GM12873 (cell line): Measurements from ENCODE around the gene LEP.

Experiments used
- TF ChIP-seq, protein P1 (sequence below): IDR thresholded peaks from 2 replicates; pipeline ENCODE4 v1.5.1; 2012; ENCODE audit warnings: low read depth, mild to moderate bottlenecking, moderate library complexity, low read length, control low read depth; ENCODE audit not compliant: insufficient read depth; ENCODE audit errors: missing control alignments

The LEP gene

DNA sequence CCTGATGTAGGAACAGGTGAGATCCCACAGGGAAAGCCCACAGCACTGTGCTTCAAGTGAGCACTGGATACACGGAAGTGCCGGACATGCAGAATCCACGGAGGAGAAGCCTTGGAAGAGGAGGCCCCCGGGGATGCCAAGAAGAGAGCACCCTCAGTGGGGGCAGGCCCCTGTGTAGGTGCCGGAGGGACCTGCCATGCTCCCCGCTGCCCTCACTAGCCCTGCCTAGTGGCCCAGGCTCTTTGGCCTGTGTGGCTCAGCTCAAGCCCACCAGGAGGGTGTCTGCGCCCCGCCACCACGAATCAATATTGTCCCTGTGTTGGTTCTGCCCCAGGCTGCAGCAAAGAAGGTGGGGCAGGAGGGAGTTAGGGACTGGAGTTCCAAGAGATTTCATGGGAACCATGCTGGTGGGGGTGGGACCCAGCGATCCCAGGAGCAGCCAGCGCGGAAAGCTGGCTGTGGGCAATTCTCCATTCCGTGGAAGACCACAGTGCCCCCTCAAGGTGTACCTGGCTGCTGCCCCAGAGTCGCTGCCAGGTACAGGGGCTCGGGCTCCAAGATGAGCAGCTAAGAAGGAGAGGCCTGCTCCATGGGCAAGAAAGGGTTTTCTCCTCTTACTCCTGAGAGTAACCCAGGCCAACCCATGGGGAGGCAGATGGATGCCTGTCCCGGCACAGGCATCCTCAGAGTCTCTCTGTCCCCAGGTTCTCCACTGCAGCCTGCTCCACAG is 34.9 kb upstream of the LEP start:
- TF ChIP-seq, protein P1, sequence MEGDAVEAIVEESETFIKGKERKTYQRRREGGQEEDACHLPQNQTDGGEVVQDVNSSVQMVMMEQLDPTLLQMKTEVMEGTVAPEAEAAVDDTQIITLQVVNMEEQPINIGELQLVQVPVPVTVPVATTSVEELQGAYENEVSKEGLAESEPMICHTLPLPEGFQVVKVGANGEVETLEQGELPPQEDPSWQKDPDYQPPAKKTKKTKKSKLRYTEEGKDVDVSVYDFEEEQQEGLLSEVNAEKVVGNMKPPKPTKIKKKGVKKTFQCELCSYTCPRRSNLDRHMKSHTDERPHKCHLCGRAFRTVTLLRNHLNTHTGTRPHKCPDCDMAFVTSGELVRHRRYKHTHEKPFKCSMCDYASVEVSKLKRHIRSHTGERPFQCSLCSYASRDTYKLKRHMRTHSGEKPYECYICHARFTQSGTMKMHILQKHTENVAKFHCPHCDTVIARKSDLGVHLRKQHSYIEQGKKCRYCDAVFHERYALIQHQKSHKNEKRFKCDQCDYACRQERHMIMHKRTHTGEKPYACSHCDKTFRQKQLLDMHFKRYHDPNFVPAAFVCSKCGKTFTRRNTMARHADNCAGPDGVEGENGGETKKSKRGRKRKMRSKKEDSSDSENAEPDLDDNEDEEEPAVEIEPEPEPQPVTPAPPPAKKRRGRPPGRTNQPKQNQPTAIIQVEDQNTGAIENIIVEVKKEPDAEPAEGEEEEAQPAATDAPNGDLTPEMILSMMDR, result no peak

DNA sequence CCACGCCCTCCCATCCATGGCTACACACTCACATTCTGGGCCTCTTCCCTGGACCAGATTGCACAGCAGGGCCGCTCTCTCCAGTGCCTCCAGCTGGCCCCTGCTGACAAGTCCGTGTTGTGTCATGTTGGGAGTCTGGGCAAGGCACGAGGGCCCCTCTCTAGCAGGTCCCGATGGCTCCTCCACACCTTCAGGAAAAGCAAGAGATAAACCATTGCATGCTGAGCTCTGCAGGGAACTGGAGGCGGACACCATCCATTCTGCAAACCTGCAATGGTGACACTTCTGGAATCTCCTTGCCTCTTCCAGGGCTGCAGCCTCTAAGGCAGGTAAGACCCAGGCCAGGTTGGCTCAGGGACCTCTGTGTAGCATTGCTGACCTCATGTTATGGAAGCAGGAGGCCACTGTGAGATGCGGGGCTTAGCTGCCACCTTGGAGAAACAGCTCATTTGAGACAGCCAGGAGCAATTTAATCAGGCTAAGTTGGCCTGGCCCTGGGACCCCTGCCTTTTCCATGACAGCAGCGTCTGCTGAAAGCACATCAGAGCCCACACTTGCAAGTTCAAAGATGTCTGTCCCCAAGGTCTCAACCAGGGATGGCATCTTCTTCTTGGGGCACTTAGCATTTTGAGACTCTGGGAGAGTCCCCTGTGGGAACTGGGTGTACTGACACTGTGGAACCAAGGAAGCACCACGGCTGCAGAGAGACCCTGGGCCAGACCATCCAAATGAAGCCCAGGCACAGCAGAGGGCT is 34.2 kb upstream of the LEP start:
- TF ChIP-seq, protein P1, result no peak

DNA sequence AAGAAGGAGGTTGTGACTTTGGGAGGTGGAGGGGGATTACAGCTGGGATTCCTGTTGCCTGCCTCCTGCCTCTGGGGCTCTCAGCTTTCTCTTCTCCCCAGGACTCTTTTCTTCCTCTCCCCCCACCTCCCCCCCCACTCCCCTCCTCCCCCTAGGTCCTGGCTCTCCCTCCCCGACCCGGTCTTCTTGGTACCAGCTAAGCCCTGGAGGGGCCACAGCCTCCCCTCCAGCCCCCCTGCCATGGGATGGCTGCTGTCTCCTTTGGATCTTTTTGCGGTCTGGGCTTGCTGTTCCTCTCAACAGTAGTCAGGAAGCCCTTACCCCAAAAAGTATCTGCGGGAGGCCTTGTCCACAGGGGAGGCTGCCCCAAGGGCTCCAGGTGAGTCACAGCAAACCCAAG is 33.5 kb upstream of the LEP start:
- TF ChIP-seq, protein P1, result no peak

DNA sequence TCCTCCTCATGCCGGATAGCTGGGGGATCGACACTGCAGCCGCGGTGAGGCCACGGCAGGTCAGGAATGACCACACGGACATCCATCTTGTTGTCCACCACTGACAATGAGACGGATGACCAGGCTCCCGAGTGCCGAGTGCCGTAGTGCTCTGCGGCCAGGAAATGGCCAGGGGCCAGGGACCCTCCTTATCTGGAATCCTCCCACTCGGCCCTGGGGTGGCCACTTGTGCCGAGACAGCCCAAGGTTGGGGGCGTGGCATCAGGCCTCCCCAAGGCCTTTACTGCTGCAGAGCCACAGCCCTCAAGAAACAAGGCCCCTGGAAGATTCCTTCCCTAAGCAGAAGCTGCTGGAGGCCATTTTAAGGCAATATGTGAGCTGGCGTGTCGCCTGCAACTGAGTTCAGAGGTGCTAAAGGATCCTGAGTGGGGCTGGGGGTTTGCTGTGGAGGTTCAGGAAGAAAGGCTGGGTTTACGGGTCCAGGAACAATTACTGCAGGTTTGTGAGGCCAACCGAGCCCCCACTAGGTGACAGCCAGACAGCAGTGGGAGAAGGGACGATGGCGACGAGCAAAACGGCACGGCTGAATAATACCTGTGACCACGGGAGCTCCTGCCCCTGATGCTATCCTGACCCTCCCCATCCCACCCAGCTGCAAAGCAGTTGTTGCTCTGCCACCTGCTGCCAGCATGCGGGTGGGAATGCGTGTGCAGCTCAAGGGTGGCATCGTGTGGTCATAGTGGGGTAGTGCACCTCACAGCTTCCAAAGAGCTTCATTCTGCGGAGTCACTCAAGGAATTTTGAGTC is 31.6 kb upstream of the LEP start:
- TF ChIP-seq, protein P1, result peak; percentile 99

DNA sequence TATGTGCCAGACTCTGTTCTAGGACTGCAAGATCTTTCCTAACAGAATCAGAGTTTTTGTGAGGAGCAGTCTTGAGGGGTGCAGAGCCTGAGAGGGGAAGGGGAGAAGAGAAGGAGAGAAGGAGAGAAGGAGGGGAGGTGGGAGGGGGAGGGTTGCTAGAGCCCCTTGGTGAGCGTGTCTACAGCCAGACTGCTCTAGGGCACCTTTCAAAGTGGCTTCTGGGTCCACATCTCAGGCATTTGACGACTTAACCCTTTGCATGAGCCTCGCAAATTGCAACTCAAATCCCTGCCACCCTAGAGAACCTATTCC is 31.1 kb upstream of the LEP start:
- TF ChIP-seq, protein P1, result no peak

DNA sequence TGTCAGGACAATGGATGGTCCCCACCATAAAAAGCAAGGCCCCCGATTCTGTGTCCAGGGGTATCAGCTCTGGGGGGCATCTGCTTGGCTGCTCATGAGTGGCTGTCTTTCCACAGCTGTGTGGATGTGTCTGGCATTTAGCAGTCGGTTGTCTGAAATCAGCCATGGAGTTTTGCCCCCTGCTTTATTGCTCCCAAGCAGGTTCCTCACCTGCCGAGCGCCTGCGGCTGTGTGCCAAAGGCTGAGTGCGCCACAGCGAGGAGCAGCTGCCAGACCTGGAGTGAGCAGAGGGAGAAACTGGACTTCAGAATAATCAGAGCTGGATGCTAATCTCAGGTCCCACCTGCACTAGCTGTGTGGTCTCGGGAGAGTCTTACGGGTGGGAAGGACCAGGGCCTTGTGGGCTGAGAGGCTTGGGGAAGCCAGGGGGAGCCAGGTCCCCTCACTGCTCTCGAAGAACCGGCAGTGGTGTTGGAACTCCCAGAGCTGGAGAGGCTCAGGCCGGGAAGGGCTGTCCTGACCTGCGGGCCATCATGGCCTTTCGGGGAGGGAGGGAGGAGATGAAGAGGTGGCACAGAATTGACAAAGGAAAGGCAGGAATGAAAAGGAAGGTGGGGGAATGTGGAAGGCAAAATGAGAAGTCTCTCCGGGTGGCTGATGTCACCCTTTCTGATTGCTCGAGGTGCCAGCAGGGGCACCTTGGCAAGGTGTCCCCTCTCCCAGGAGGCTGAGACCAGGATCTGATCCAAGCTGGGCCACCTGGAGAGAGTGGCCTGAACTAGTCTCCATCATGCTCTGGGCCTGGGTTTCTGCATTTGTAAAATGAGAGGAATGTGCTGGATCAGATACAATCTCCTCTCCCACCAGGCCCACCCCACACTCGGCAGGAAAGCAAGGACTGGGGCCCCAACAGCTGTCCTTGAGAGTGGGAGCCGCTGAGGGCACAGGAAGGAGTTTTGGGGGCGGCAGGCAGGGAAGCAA is 30.2 kb upstream of the LEP start:
- TF ChIP-seq, protein P1, result no peak
